ENCODE measurements around the gene INPP4B. TPM values are rescaled to one million over a fixed set of nuclear protein-coding genes. Genes with fewer than 3 reads are reported as not detected.

Gene INPP4B
- total RNA-seq, 1 donor from 2014 or later = 3.4 TPM

GRCh38 chr4:142559986-142560385 lies 286.1 kb downstream of the INPP4B start:
- no peak for DNase-seq (ENCODE audit: low spot score, unreplicated experiment)
- TF ChIP-seq CTCF (IDR thresholded peaks at IDR 0.05; ENCODE audit: unreplicated experiment) = no peak
- H3K4me3 Mint-ChIP-seq (ENCODE audit: low read depth) = no peak overlapping the region
- no peaks in the 10 kb centered on the region for H3K27me3 Mint-ChIP-seq
- peak overlapping the region; percentile 11 for H3K27ac Mint-ChIP-seq
- no peaks in the 10 kb centered on the region for H3K36me3 Mint-ChIP-seq (ENCODE audit: insufficient read depth)
- H3K9me3 Mint-ChIP-seq (ENCODE audit: low read depth) = peaks cover 7% of the 10 kb centered on the region
- peaks cover 6% of the 10 kb centered on the region for H3K4me1 Mint-ChIP-seq (ENCODE audit: low read depth)

GRCh38 chr4:142558851-142559250 lies 287.2 kb downstream of the INPP4B start:
- Mint-ChIP-seq H3K9me3 (ENCODE audit: low read depth) (peaks cover 6% of the 10 kb centered on the region), H3K4me3 (ENCODE audit: low read depth) (no peak overlapping the region), H3K36me3 (ENCODE audit: insufficient read depth) (no peaks in the 10 kb centered on the region), H3K27me3 (no peaks in the 10 kb centered on the region), H3K4me1 (ENCODE audit: low read depth) (peaks cover 6% of the 10 kb centered on the region), H3K27ac (peak overlapping the region; percentile 73)
- TF ChIP-seq CTCF (IDR thresholded peaks at IDR 0.05; ENCODE audit: unreplicated experiment) = no peak
- DNase-seq (ENCODE audit: low spot score, unreplicated experiment) = no peak

GRCh38 chr4:142557239-142557801 lies 288.8 kb downstream of the INPP4B start:
- TF ChIP-seq CTCF (IDR thresholded peaks at IDR 0.05; ENCODE audit: unreplicated experiment) = no peak
- Mint-ChIP-seq H3K4me3 (ENCODE audit: low read depth) (no peak overlapping the region), H3K36me3 (ENCODE audit: insufficient read depth) (no peaks in the 10 kb centered on the region), H3K9me3 (ENCODE audit: low read depth) (peaks cover 3% of the 10 kb centered on the region), H3K27ac (no peak overlapping the region), H3K27me3 (no peaks in the 10 kb centered on the region), H3K4me1 (ENCODE audit: low read depth) (peaks cover 6% of the 10 kb centered on the region)
- no peak for DNase-seq (ENCODE audit: low spot score, unreplicated experiment)

- Mint-ChIP-seq H3K27ac (no peak overlapping the region), H3K36me3 (ENCODE audit: insufficient read depth) (no peaks in the 10 kb centered on the region), H3K4me1 (ENCODE audit: low read depth) (peaks cover 6% of the 10 kb centered on the region), H3K27me3 (no peaks in the 10 kb centered on the region), H3K4me3 (ENCODE audit: low read depth) (no peak overlapping the region), H3K9me3 (ENCODE audit: low read depth) (peaks cover 3% of the 10 kb centered on the region)
- DNase-seq (ENCODE audit: low spot score, unreplicated experiment) = no peak
- TF ChIP-seq CTCF (IDR thresholded peaks at IDR 0.05; ENCODE audit: unreplicated experiment) = no peak
These were observed 289.4 kb downstream of the INPP4B start for GRCh38 chr4:142556570-142557238.

GRCh38 chr4:142556048-142556447 lies 290.1 kb downstream of the INPP4B start:
- H3K4me3 Mint-ChIP-seq (ENCODE audit: low read depth) = no peak overlapping the region
- H3K36me3 Mint-ChIP-seq (ENCODE audit: insufficient read depth) = no peaks in the 10 kb centered on the region
- no peak for TF ChIP-seq CTCF (IDR thresholded peaks at IDR 0.05; ENCODE audit: unreplicated experiment)
- DNase-seq (ENCODE audit: low spot score, unreplicated experiment) = no peak
- no peaks in the 10 kb centered on the region for H3K27me3 Mint-ChIP-seq
- H3K9me3 Mint-ChIP-seq (ENCODE audit: low read depth) = peaks cover 3% of the 10 kb centered on the region
- H3K4me1 Mint-ChIP-seq (ENCODE audit: low read depth) = peaks cover 6% of the 10 kb centered on the region
- H3K27ac Mint-ChIP-seq = no peak overlapping the region

Measured in progenitor cell of endocrine pancreas (in vitro differentiated cells).